ENCODE results near the gene RHOG.

- TF ChIP-seq, protein P1, sequence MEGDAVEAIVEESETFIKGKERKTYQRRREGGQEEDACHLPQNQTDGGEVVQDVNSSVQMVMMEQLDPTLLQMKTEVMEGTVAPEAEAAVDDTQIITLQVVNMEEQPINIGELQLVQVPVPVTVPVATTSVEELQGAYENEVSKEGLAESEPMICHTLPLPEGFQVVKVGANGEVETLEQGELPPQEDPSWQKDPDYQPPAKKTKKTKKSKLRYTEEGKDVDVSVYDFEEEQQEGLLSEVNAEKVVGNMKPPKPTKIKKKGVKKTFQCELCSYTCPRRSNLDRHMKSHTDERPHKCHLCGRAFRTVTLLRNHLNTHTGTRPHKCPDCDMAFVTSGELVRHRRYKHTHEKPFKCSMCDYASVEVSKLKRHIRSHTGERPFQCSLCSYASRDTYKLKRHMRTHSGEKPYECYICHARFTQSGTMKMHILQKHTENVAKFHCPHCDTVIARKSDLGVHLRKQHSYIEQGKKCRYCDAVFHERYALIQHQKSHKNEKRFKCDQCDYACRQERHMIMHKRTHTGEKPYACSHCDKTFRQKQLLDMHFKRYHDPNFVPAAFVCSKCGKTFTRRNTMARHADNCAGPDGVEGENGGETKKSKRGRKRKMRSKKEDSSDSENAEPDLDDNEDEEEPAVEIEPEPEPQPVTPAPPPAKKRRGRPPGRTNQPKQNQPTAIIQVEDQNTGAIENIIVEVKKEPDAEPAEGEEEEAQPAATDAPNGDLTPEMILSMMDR (IDR thresholded peaks at IDR 0.05; ENCODE audit: low read depth, low read length), result no peak
- no peak for TF ChIP-seq EZH2phosphoT487 (IDR thresholded peaks at IDR 0.05; ENCODE audit: low read depth)
These were observed 26.7 kb upstream of the RHOG start for GRCh38 chr11:3867209-3868091.
